NCI-H2227 treated with DMSO at 0.1 percent for 48 hours (cell line): Measurements from ENCODE around the gene LGR4.
"Not testable (repeated sequence)": the region's sequence is repeated elsewhere in the genome, so short reads cannot be mapped to it uniquely, and the experiment has no call there.

ENCODE experiments used
- DNase-seq: peaks from one replicate; lab custom pipeline; 2025; lab: John Stamatoyannopoulos, UW

Gene LGR4

GRCh38 chr11:27347359-27348339, 124.9 kb downstream of the LGR4 start:
- no peak for DNase-seq

GRCh38 chr11:27339941-27340340, 132.6 kb downstream of the LGR4 start:
- DNase-seq = no peak

- DNase-seq = not testable (repeated sequence)
Measured at GRCh38 chr11:27334764-27335163, 137.8 kb downstream of the LGR4 start.

DNA sequence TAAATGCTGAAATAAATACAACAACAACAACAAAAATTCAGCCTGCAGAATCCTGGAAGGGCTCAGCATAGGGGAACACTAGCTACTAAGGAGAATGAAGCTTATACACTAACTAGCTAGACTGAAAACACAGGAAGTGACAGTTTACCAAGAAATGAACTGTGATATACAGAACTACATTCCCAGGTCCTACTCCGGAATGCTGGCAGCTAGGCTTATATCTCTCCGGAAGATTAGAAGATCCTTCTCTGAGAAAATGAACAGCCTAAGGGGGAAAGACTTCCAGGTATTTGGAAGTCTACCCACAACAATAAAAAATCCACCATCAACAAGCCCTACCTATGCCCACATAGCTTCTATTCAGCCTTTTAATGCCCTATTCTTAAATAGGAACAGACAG, 140.6 kb downstream of the LGR4 start:
- DNase-seq = no peak

GRCh38 chr11:27330633-27331270, 141.8 kb downstream of the LGR4 start:
- no peak for DNase-seq

GRCh38 chr11:27329867-27330632, 142.5 kb downstream of the LGR4 start:
- DNase-seq = no peak

DNA sequence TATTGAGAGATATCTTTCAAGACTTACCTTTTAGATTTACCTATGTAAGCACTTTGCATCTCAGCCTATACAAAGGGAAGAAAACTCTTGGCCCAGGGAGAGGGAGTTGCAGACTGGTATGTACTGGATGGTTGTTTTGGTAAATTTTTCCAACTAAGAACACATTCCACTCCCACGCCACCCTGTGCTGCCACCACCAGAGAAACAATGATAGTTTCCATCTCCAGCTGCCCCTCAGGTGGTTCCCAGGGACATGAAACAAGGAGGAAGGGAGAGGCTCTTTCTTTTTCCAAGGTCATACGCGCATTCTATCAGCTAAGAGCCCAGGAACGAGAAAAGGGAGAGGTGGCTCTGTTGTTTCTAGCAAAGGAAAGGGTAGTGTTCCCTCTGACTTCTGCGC, 144.0 kb downstream of the LGR4 start:
- no peak for DNase-seq

GRCh38 chr11:27327064-27327463, 145.5 kb downstream of the LGR4 start:
- not testable (repeated sequence) for DNase-seq

DNA sequence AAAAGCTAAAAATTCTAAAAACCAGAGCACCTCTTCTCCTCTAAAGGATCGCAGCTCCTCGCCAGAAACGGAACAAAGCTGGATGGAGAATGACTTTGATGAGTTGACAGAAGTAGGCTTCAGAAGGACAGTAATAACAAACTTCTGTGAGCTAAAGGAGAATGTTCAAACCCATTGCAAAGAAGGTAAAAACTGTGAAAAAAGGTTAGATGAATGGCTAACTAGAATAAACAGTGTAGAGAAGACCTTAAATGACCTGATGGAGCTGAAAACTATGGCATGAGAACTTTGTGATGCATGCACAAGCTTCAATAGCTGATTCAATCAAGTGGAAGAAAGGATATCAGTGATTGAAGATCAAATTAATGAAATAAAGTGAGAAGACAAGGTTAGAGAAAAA, 150.4 kb downstream of the LGR4 start:
- not testable (repeated sequence) for DNase-seq

GRCh38 chr11:27321340-27321739, 151.2 kb downstream of the LGR4 start:
- not testable (repeated sequence) for DNase-seq

GRCh38 chr11:27319072-27319471, 153.5 kb downstream of the LGR4 start:
- DNase-seq = no peak

DNA sequence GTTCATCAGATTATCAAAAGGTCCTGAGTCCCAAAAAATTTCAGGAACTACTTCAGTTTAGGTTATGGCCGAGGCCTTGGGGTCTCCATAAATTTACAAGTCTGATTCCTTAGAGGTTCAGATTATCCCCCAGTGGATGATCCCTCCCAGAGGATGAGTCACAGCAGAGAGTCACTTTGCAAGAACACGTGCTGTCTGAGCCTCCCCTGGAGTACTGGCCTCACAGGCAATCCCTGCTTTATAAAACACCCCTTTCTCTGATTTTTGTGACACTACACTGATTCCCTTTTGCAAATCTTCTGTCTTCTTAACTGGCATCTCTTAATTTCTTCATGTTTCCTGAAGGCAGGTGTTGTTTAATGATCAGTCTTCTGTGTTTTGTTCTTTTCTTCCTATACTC, 154.8 kb downstream of the LGR4 start:
- DNase-seq = no peak
